Measurements from ENCODE around the gene NDUFAF8.

Gene NDUFAF8

GRCh38 chr17:81193051-81193410 lies 46.1 kb upstream of the NDUFAF8 start:
- no peak for TF ChIP-seq CTCF (IDR thresholded peaks at IDR 0.05; ENCODE audit: low read depth, low read length)
- DNase-seq (ENCODE audit: extremely low read depth, low read depth): no peak

- DNase-seq (ENCODE audit: extremely low read depth, low read depth): no peak
- TF ChIP-seq CTCF (IDR thresholded peaks at IDR 0.05; ENCODE audit: low read depth, low read length): no peak
These were observed 45.5 kb upstream of the NDUFAF8 start for GRCh38 chr17:81193470-81194224.

- no peak for TF ChIP-seq CTCF (IDR thresholded peaks at IDR 0.05; ENCODE audit: low read depth, low read length)
- DNase-seq (ENCODE audit: extremely low read depth, low read depth): no peak
These were observed 44.8 kb upstream of the NDUFAF8 start for GRCh38 chr17:81194225-81194760.

- no peak for DNase-seq (ENCODE audit: extremely low read depth, low read depth)
These were observed 43.9 kb upstream of the NDUFAF8 start for GRCh38 chr17:81194941-81195901.

GRCh38 chr17:81195941-81196495 lies 43.1 kb upstream of the NDUFAF8 start:
- DNase-seq (ENCODE audit: extremely low read depth, low read depth): no peak
- no peak for TF ChIP-seq CTCF (IDR thresholded peaks at IDR 0.05; ENCODE audit: low read depth, low read length)

More at GRCh38 chr17:81194941-81195901, 43.9 kb upstream of the NDUFAF8 start:
- no peak for TF ChIP-seq CTCF (IDR thresholded peaks at IDR 0.05; ENCODE audit: low read depth, low read length)

- DNase-seq (ENCODE audit: extremely low read depth, low read depth): no peak
These were observed 42.4 kb upstream of the NDUFAF8 start for GRCh38 chr17:81196505-81197408.

More at GRCh38 chr17:81196505-81197408, 42.4 kb upstream of the NDUFAF8 start:
- no peak for TF ChIP-seq CTCF (IDR thresholded peaks at IDR 0.05; ENCODE audit: low read depth, low read length)
